Endometrial microvascular endothelial cells (primary cell): ENCODE data around the gene SLC39A3. TPM values are rescaled to one million over a fixed set of nuclear protein-coding genes. Genes with fewer than 3 reads are reported as not detected.

Experiments
- in situ Hi-C: cut with HindIII; loops from 2 replicates; pipeline ENCODE4 v1.10.0; 2017; ENCODE audit warnings: low sequenced_read_pairs, low pct_unique_long_range_greater_than_20kb; ENCODE audit errors: inconsistent ontology term
- total RNA-seq: library from RNA; depleted of rRNA; stranded (reverse); fragments of >200 nt; gene quantifications from one replicate; pipeline ENCODE4 v1.2.3, GENCODE V29; 2015; ENCODE audit errors: inconsistent ontology term

Gene SLC39A3
- total RNA-seq, 1 donor from 2014 or later, result 41.0 TPM

- in situ Hi-C loops, result no loop called here
Observed at GRCh38 chr19:2690856-2691255, 49.0 kb downstream of the SLC39A3 start.

- in situ Hi-C loops, result no loop called here
Observed at GRCh38 chr19:2686360-2686759, 53.5 kb downstream of the SLC39A3 start.

GRCh38 chr19:2685204-2685704 lies 54.6 kb downstream of the SLC39A3 start:
- in situ Hi-C loops, result no loop called here

- in situ Hi-C loops, result no loop called here
Observed at GRCh38 chr19:2683430-2684003, 56.3 kb downstream of the SLC39A3 start.

Other genes starting within 250 kb of the SLC39A3 start
- gene GNG7, start 37.3 kb downstream of the SLC39A3 start, total RNA-seq, result not detected
- not detected for gene DIRAS1, start 18.6 kb downstream of the SLC39A3 start, total RNA-seq
- gene SGTA, start 43.3 kb upstream of the SLC39A3 start, total RNA-seq, result 101 TPM
- 140 TPM for gene THOP1, start 45.5 kb upstream of the SLC39A3 start, total RNA-seq
- gene ZNF554, start 79.9 kb upstream of the SLC39A3 start, total RNA-seq, result 5.4 TPM
- 3.2 TPM for gene ZNF555, start 101.5 kb upstream of the SLC39A3 start, total RNA-seq
- not detected for gene ZNF556, start 127.3 kb upstream of the SLC39A3 start, total RNA-seq
- gene ZNF57, start 160.9 kb upstream of the SLC39A3 start, total RNA-seq, result 4.6 TPM
- 2.3 TPM for gene ZNF77, start 205.0 kb upstream of the SLC39A3 start, total RNA-seq
- gene TLE6, start 237.5 kb upstream of the SLC39A3 start, total RNA-seq, result 0.09 TPM